ENCODE measurements around the gene COL7A1.
A peak's percentile ranks its signal among the peaks of the same experiment; 100 is the strongest.

The COL7A1 gene

GRCh38 chr3:48567090-48567489 is 28.0 kb downstream of the COL7A1 start:
- H4K20me1 ChIP-seq = no peaks in the 10 kb centered on the region
- H3K27ac ChIP-seq = peak overlapping the region; percentile 88; the same call in 1 of the 2 replicates
- no peak for TF ChIP-seq Cebpa-rat (IDR thresholded peaks at IDR 0.05)
- no peaks in the 10 kb centered on the region for H3K27me3 ChIP-seq
- H3K9ac ChIP-seq = no peak overlapping the region
- no peak overlapping the region for H3K4me3 ChIP-seq
- H3K9me3 ChIP-seq = no peaks in the 10 kb centered on the region
- peaks cover 58% of the 10 kb centered on the region for H3K4me1 ChIP-seq
- no peaks in the 10 kb centered on the region for H3K36me3 ChIP-seq
- H3K4me2 ChIP-seq = peak overlapping the region; percentile 98

- Histone ChIP-seq H3K4me3 (no peak overlapping the region), H4K20me1 (no peaks in the 10 kb centered on the region), H3K27ac (peak overlapping the region; percentile 88), H3K36me3 (no peaks in the 10 kb centered on the region), H3K4me1 (peaks cover 65% of the 10 kb centered on the region), H3K4me2 (peak overlapping the region; percentile 98), H3K9me3 (no peaks in the 10 kb centered on the region), H3K9ac (no peak overlapping the region), H3K27me3 (no peaks in the 10 kb centered on the region)
- no peak for TF ChIP-seq Cebpa-rat (IDR thresholded peaks at IDR 0.05)
These were observed 28.7 kb downstream of the COL7A1 start for GRCh38 chr3:48566401-48566760.

- Histone ChIP-seq H3K9ac (peak overlapping the region; percentile 74; the same call in 1 of the 2 replicates), H3K9me3 (no peaks in the 10 kb centered on the region), H3K4me3 (no peak overlapping the region), H3K27me3 (no peaks in the 10 kb centered on the region), H3K27ac (peak overlapping the region; percentile 88), H3K4me1 (peaks cover 71% of the 10 kb centered on the region), H4K20me1 (no peaks in the 10 kb centered on the region), H3K4me2 (peak overlapping the region; percentile 98), H3K36me3 (no peaks in the 10 kb centered on the region)
- no peak for TF ChIP-seq Cebpa-rat (IDR thresholded peaks at IDR 0.05)
These were observed 29.3 kb downstream of the COL7A1 start for GRCh38 chr3:48565591-48566400.

- peak overlapping the region; percentile 88 for H3K27ac ChIP-seq
These were observed 29.9 kb downstream of the COL7A1 start for GRCh38 chr3:48565186-48565585.

GRCh38 chr3:48564667-48565066 is 30.5 kb downstream of the COL7A1 start:
- H3K27me3 ChIP-seq = no peaks in the 10 kb centered on the region
- peak overlapping the region; percentile 74 for H3K9ac ChIP-seq
- no peaks in the 10 kb centered on the region for H4K20me1 ChIP-seq
- H3K36me3 ChIP-seq = no peaks in the 10 kb centered on the region
- peaks cover 82% of the 10 kb centered on the region for H3K4me1 ChIP-seq
- TF ChIP-seq Cebpa-rat (IDR thresholded peaks at IDR 0.05) = no peak
- peak overlapping the region; percentile 88 for H3K27ac ChIP-seq
- H3K9me3 ChIP-seq = no peaks in the 10 kb centered on the region
- H3K4me3 ChIP-seq = peak overlapping the region; percentile 47; the same call in 1 of the 2 replicates
- peak overlapping the region; percentile 98 for H3K4me2 ChIP-seq

More at GRCh38 chr3:48565186-48565585, 29.9 kb downstream of the COL7A1 start:
- H3K9ac ChIP-seq = peak overlapping the region; percentile 74; the same call in 1 of the 2 replicates
- peaks cover 77% of the 10 kb centered on the region for H3K4me1 ChIP-seq
- H3K4me3 ChIP-seq = no peak overlapping the region
- no peaks in the 10 kb centered on the region for H3K36me3 ChIP-seq
- H3K27me3 ChIP-seq = no peaks in the 10 kb centered on the region
- H3K9me3 ChIP-seq = no peaks in the 10 kb centered on the region
- peak overlapping the region; percentile 98 for H3K4me2 ChIP-seq
- no peak for TF ChIP-seq Cebpa-rat (IDR thresholded peaks at IDR 0.05)
- no peaks in the 10 kb centered on the region for H4K20me1 ChIP-seq

- no peaks in the 10 kb centered on the region for H4K20me1 ChIP-seq
- TF ChIP-seq Cebpa-rat (IDR thresholded peaks at IDR 0.05) = no peak
- no peaks in the 10 kb centered on the region for H3K36me3 ChIP-seq
- H3K9ac ChIP-seq = peak overlapping the region; percentile 74
- peak overlapping the region; percentile 47 for H3K4me3 ChIP-seq
- H3K9me3 ChIP-seq = no peaks in the 10 kb centered on the region
- H3K27me3 ChIP-seq = no peaks in the 10 kb centered on the region
- H3K4me1 ChIP-seq = peaks cover 89% of the 10 kb centered on the region
- peak overlapping the region; percentile 88 for H3K27ac ChIP-seq
- H3K4me2 ChIP-seq = peak overlapping the region; percentile 98
These were observed 31.1 kb downstream of the COL7A1 start for GRCh38 chr3:48564022-48564421.

GRCh38 chr3:48563382-48563918 is 31.7 kb downstream of the COL7A1 start, which contains the start of gene UCN2:
UCN2 (minus strand) TSS chr3:48563781; CDS start chr3:48563124, 657 bp downstream.
- Histone ChIP-seq H3K9me3 (no peaks in the 10 kb centered on the region), H4K20me1 (no peaks in the 10 kb centered on the region), H3K9ac (peak within 1 kb of the TSS; percentile 74), H3K4me3 (peak within 1 kb of the TSS; percentile 47), H3K27ac (peak within 1 kb of the TSS; percentile 88), H3K27me3 (no peaks in the 10 kb centered on the region), H3K4me2 (peak within 1 kb of the TSS; percentile 98), H3K36me3 (no peaks in the 10 kb centered on the region), H3K4me1 (peaks cover 93% of the 10 kb centered on the region)
- no peak for TF ChIP-seq Cebpa-rat (IDR thresholded peaks at IDR 0.05)

- Histone ChIP-seq H3K4me2 (peak overlapping the region; percentile 98), H3K27ac (peak overlapping the region; percentile 88), H3K9ac (peak overlapping the region; percentile 74), H3K4me1 (peaks cover 99% of the 10 kb centered on the region), H3K27me3 (no peaks in the 10 kb centered on the region), H3K4me3 (peak overlapping the region; percentile 47; the same call in 1 of the 2 replicates), H3K9me3 (no peaks in the 10 kb centered on the region), H4K20me1 (no peaks in the 10 kb centered on the region), H3K36me3 (no peaks in the 10 kb centered on the region)
- TF ChIP-seq Cebpa-rat (IDR thresholded peaks at IDR 0.05) = no peak
These were observed 32.6 kb downstream of the COL7A1 start for GRCh38 chr3:48562367-48563095.

GRCh38 chr3:48561045-48561736 is 33.9 kb downstream of the COL7A1 start:
- H3K4me2 ChIP-seq = peak overlapping the region; percentile 98
- peak overlapping the region; percentile 66 for H3K4me3 ChIP-seq
- no peak for TF ChIP-seq Cebpa-rat (IDR thresholded peaks at IDR 0.05)

More at GRCh38 chr3:48561045-48561736, 33.9 kb downstream of the COL7A1 start:
- H3K4me1 ChIP-seq = peaks cover 91% of the 10 kb centered on the region
- H3K27ac ChIP-seq = peak overlapping the region; percentile 88
- H3K36me3 ChIP-seq = no peaks in the 10 kb centered on the region
- no peaks in the 10 kb centered on the region for H3K27me3 ChIP-seq
- H3K9me3 ChIP-seq = no peaks in the 10 kb centered on the region
- peak overlapping the region; percentile 75 for H3K9ac ChIP-seq
- no peaks in the 10 kb centered on the region for H4K20me1 ChIP-seq

Measured in BLaER1 (cell line).